Breast epithelium (tissue), 3 donors: ENCODE measurements around the gene ZNF787.

Experiments used
- CTCF ChIP-seq, 3 donors: fragments of 450-650 bp; IDR thresholded peaks; one replicate each; pipeline ENCODE4 v1.5.1; 2016 to 2017; ENCODE audit warnings: antibody characterized with exemption in 3 of 3, mild to moderate bottlenecking in 3 of 3, moderate library complexity in 3 of 3
- POLR2AphosphoS5 ChIP-seq, 3 donors: sonication (generic); formaldehyde crosslinking; IDR thresholded peaks; one replicate each; pipeline ENCODE4 v1.6.1; 2017; ENCODE audit warnings: antibody characterized with exemption in 3 of 3

- TF ChIP-seq POLR2AphosphoS5 (IDR thresholded peaks at IDR 0.05) = no peak
- no peak for TF ChIP-seq CTCF (IDR thresholded peaks at IDR 0.05)
Measured at GRCh38 chr19:56085571-56086275, 35.4 kb downstream of the ZNF787 start.
